ENCODE results near the gene TAMALIN. TPM values are rescaled to one million over a fixed set of nuclear protein-coding genes. Genes with fewer than 3 reads are reported as not detected.

TAMALIN gene
- total and polyA plus RNA-seq, 2 experiments from 2014 or later = 0.34 to 3.0 TPM

DNA sequence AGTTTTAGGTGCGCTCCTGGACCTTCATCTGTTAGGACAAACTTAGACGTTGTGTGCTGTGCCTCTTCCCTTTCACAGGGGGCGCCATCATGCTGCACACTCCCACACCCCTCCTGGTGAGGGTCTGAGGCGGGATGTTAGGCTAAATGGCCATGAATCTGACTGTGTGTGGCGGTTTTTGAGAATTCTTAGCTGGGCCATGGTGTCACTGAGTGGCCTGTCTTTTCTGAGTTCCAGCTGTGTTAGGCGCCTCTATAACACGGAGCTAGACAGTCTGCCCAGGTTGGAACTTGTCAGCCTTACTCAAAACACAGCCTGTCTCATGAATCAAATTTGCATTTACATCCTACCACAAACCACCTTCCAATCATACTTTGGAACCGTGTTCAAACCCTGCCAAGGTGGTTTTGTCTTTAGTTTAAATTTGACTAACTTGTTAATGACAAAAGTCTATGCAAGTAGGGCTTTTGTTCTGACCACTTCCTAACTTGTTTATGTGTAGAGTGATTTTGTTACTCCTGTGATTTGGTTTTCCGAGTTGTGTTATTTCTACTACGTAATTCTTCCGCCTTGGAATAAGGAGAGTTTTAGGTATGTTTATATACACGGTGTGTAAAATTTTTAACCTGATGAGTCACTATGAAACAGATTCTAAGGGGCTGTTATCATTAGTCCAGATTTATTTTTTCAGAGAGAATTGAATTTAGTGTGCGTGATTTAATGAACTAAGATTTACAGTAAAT is 35.7 kb upstream of the TAMALIN start:
- ATAC-seq (peak; percentile 91), DNase-seq (ENCODE audit: low spot score) (peak; percentile 87)
- peaks cover 12% of the 10 kb centered on the region for H3K4me1 ChIP-seq (ENCODE audit: insufficient read depth)
- Mint-ChIP-seq H3K9me3 (no peaks in the 10 kb centered on the region), H3K4me3 (no peak overlapping the region), H3K36me3 (ENCODE audit: low read depth) (peaks cover 12% of the 10 kb centered on the region), H3K27me3 (ENCODE audit: insufficient read depth, low read depth, poor library complexity) (peaks cover 1% of the 10 kb centered on the region), H3K27ac (no peak overlapping the region; the same call in 1 of the 2 replicates), H3K4me1 (peaks cover 40% of the 10 kb centered on the region)
- H2AFZ ChIP-seq = no peak overlapping the region
- H3K79me2 ChIP-seq (replicated peaks; ENCODE audit: insufficient read depth) = 0 out of 2 replicates have a peak, but pooled peaks cover 13% of the 10 kb centered on the region
- no peaks in the 10 kb centered on the region for H3K36me3 ChIP-seq (ENCODE audit: insufficient read depth)
- no peak overlapping the region for H3K27ac ChIP-seq (ENCODE audit: low read depth)
- TF ChIP-seq CREB1 (CRISPR knock-in tag; IDR thresholded peaks at IDR 0.05; ENCODE audit: low read depth) (no peak), CTCF (conservative IDR thresholded peaks at IDR 0.05; ENCODE audit: low read depth in 2 of 2) (peak; percentile 90 to 94)
- no peak overlapping the region for H3K4me3 ChIP-seq
- H3K4me2 ChIP-seq = no peak overlapping the region
- no peaks in the 10 kb centered on the region for H3F3A ChIP-seq (replicated peaks; ENCODE audit: low read depth)
- H4K20me1 ChIP-seq (replicated peaks; ENCODE audit: insufficient read depth) = peaks cover 26% of the 10 kb centered on the region; the same call in 1 of the 2 replicates
- H3K9me2 ChIP-seq (ENCODE audit: insufficient read depth) = no peaks in the 10 kb centered on the region
- no peaks in the 10 kb centered on the region for H3K27me3 ChIP-seq (ENCODE audit: insufficient read depth)

- H3K36me3 Mint-ChIP-seq (ENCODE audit: low read depth) = peaks cover 18% of the 10 kb centered on the region
- H3K27me3 Mint-ChIP-seq (ENCODE audit: insufficient read depth, low read depth, poor library complexity) = peaks cover 1% of the 10 kb centered on the region
- DNase-seq (ENCODE audit: low spot score) (no peak), ATAC-seq (no peak)
- H4K20me1 ChIP-seq (replicated peaks; ENCODE audit: insufficient read depth) = peaks cover 26% of the 10 kb centered on the region; the same call in 1 of the 2 replicates
- no peaks in the 10 kb centered on the region for H3K36me3 ChIP-seq (ENCODE audit: insufficient read depth)
- H3K9me2 ChIP-seq (ENCODE audit: insufficient read depth) = no peaks in the 10 kb centered on the region
- no peak overlapping the region for H3K4me3 Mint-ChIP-seq
- peaks cover 12% of the 10 kb centered on the region for H3K4me1 ChIP-seq (ENCODE audit: insufficient read depth)
- 0 out of 2 replicates have a peak, but pooled peaks cover 10% of the 10 kb centered on the region for H3K79me2 ChIP-seq (replicated peaks; ENCODE audit: insufficient read depth)
- peaks cover 40% of the 10 kb centered on the region for H3K4me1 Mint-ChIP-seq
- no peaks in the 10 kb centered on the region for H3K27me3 ChIP-seq (ENCODE audit: insufficient read depth)
- no peak overlapping the region for H2AFZ ChIP-seq
- H3K9me3 Mint-ChIP-seq = no peaks in the 10 kb centered on the region
- H3K27ac Mint-ChIP-seq = no peak overlapping the region
- no peak overlapping the region for H3K4me2 ChIP-seq
- H3F3A ChIP-seq (replicated peaks; ENCODE audit: low read depth) = no peaks in the 10 kb centered on the region
- H3K27ac ChIP-seq (ENCODE audit: low read depth) = no peak overlapping the region
- H3K4me3 ChIP-seq = no peak overlapping the region
- TF ChIP-seq, protein P1, sequence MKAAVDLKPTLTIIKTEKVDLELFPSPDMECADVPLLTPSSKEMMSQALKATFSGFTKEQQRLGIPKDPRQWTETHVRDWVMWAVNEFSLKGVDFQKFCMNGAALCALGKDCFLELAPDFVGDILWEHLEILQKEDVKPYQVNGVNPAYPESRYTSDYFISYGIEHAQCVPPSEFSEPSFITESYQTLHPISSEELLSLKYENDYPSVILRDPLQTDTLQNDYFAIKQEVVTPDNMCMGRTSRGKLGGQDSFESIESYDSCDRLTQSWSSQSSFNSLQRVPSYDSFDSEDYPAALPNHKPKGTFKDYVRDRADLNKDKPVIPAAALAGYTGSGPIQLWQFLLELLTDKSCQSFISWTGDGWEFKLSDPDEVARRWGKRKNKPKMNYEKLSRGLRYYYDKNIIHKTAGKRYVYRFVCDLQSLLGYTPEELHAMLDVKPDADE (IDR thresholded peaks at IDR 0.05) = no peak
- TF ChIP-seq NANOG (IDR thresholded peaks at IDR 0.05; ENCODE audit: borderline replicate concordance) = no peak
- TF ChIP-seq CREB1 (CRISPR knock-in tag; IDR thresholded peaks at IDR 0.05; ENCODE audit: low read depth) = no peak
- TF ChIP-seq, protein P2, sequence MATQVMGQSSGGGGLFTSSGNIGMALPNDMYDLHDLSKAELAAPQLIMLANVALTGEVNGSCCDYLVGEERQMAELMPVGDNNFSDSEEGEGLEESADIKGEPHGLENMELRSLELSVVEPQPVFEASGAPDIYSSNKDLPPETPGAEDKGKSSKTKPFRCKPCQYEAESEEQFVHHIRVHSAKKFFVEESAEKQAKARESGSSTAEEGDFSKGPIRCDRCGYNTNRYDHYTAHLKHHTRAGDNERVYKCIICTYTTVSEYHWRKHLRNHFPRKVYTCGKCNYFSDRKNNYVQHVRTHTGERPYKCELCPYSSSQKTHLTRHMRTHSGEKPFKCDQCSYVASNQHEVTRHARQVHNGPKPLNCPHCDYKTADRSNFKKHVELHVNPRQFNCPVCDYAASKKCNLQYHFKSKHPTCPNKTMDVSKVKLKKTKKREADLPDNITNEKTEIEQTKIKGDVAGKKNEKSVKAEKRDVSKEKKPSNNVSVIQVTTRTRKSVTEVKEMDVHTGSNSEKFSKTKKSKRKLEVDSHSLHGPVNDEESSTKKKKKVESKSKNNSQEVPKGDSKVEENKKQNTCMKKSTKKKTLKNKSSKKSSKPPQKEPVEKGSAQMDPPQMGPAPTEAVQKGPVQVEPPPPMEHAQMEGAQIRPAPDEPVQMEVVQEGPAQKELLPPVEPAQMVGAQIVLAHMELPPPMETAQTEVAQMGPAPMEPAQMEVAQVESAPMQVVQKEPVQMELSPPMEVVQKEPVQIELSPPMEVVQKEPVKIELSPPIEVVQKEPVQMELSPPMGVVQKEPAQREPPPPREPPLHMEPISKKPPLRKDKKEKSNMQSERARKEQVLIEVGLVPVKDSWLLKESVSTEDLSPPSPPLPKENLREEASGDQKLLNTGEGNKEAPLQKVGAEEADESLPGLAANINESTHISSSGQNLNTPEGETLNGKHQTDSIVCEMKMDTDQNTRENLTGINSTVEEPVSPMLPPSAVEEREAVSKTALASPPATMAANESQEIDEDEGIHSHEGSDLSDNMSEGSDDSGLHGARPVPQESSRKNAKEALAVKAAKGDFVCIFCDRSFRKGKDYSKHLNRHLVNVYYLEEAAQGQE (IDR thresholded peaks at IDR 0.05; ENCODE audit: unreplicated experiment) = no peak
- TF ChIP-seq EZH2 (IDR thresholded peaks at IDR 0.05; ENCODE audit: low read depth, unreplicated experiment) = no peak
- TF ChIP-seq POLR2AphosphoS5 (IDR thresholded peaks at IDR 0.05; ENCODE audit: low read depth) = no peak
These were observed 34.9 kb upstream of the TAMALIN start for GRCh38 chr12:51971679-51972421.
